Endothelial cell of umbilical vein (primary cell): ENCODE results near the gene DYRK1A. TPM values are rescaled to one million over a fixed set of nuclear protein-coding genes. Genes with fewer than 3 reads are reported as not detected.

ENCODE experiments used
- BruUV-seq: library from RNA; stranded (reverse); fragments of 400-500 nt; replicated peaks from 2 replicates; lab custom pipeline; 2021; lab: Mats Ljungman, UMichigan
- CTCF ChIA-PET: fragments of 300-600, 350-600 bp; sonication (Branson Sonifier 250); formaldehyde crosslinking; loops from one replicate; lab custom pipeline; 2021; ENCODE audit warnings: antibody characterized with exemption, inconsistent platforms; lab: Charles Lee
- POLR2A ChIA-PET: fragments of 300-600, 350-600 bp; sonication (Branson Sonifier 250); formaldehyde crosslinking; loops from one replicate; lab custom pipeline; 2021; ENCODE audit warnings: antibody characterized with exemption, inconsistent platforms; lab: Charles Lee
- DNase-seq: peaks from one replicate; pipeline ENCODE4 v3.0.0-alpha.2; 2011; ENCODE audit warnings: low read depth, low spot score
- FAIRE-seq: peaks from 2 replicates; lab custom pipeline; 2011; peaks lifted over from hg19 to GRCh38; lab: Jason Lieb, UNC
- H2AFZ ChIP-seq: 2 replicates; pipeline ENCODE4 v1.6.0; 2012; ENCODE audit warnings: low read depth, low read length, control low read depth, inconsistent platforms
- H3K27ac ChIP-seq: 2 replicates; pipeline ENCODE4 v1.5.1; 2011; ENCODE audit warnings: low read depth, mild to moderate bottlenecking, control low read depth, low read length, moderate library complexity; ENCODE audit not compliant: insufficient read depth
- H3K27me3 ChIP-seq, 2 experiments: 2 replicates each; pipeline versions ENCODE4 v1.6.0 to v1.6.1; 2011; ENCODE audit warnings: low read length in 2 of 2, mixed read lengths in 1 of 2; ENCODE audit not compliant: control insufficient read depth in 2 of 2, insufficient read depth in 2 of 2
- H3K36me3 ChIP-seq, 2 experiments: 2 replicates in 1 of 2; 3 replicates in 1 of 2; pipeline ENCODE4 v1.5.1; 2011; ENCODE audit warnings: low read length in 2 of 2, mild to moderate bottlenecking in 1 of 2, moderate library complexity in 1 of 2; ENCODE audit not compliant: control insufficient read depth in 2 of 2, insufficient read depth in 2 of 2; ENCODE audit errors: extremely low read depth in 1 of 2
- H3K4me1 ChIP-seq: 3 replicates; pipeline ENCODE4 v1.5.1; 2011; ENCODE audit warnings: mild to moderate bottlenecking, low read length; ENCODE audit not compliant: control insufficient read depth, insufficient read depth; ENCODE audit errors: extremely low read depth
- H3K4me2 ChIP-seq: 2 replicates; pipeline ENCODE4 v1.6.1; 2011; ENCODE audit warnings: low read length, control low read depth, mixed read lengths; ENCODE audit not compliant: insufficient read depth
- H3K4me3 ChIP-seq, 3 experiments: fragments of 200-600 bp in 1 of 3; sonication (generic), shearing (Covaris generic) in 1 of 3; replicated peaks in 1 of 3; 2 replicates each; pipeline ENCODE4 v1.5.1; 2011 to 2016; ENCODE audit warnings: control low read depth in 3 of 3, low read length in 3 of 3, mild to moderate bottlenecking in 2 of 3, inconsistent platforms in 1 of 3, low read depth in 1 of 3, moderate library complexity in 1 of 3; ENCODE audit not compliant: insufficient read depth in 1 of 3
- H3K79me2 ChIP-seq: 2 replicates; pipeline ENCODE4 v1.6.0; 2012; ENCODE audit warnings: low read length, inconsistent platforms; ENCODE audit not compliant: control insufficient read depth, insufficient read depth
- H3K9ac ChIP-seq: replicated peaks from 2 replicates; pipeline ENCODE3; 2011; ENCODE audit warnings: low read length, control low read depth; ENCODE audit not compliant: insufficient read depth; ENCODE audit errors: extremely low read depth
- H3K9me1 ChIP-seq: replicated peaks from 3 replicates; pipeline ENCODE4 v1.6.0; 2011; ENCODE audit warnings: mild to moderate bottlenecking, low read length; ENCODE audit not compliant: control insufficient read depth, insufficient read depth; ENCODE audit errors: extremely low read depth
- H3K9me3 ChIP-seq: replicated peaks from 2 replicates; pipeline ENCODE4 v1.5.1; 2012; ENCODE audit warnings: low read length, inconsistent platforms; ENCODE audit not compliant: control insufficient read depth, insufficient read depth
- H4K20me1 ChIP-seq: replicated peaks from 2 replicates; pipeline ENCODE3; 2011; ENCODE audit warnings: mild to moderate bottlenecking, low read length; ENCODE audit not compliant: control insufficient read depth, insufficient read depth; ENCODE audit errors: extremely low read depth
- EZH2 ChIP-seq: IDR thresholded peaks from 2 replicates; pipeline ENCODE4 v1.6.1; 2012; ENCODE audit warnings: borderline replicate concordance, low read depth, mild to moderate bottlenecking, moderate library complexity, low read length, inconsistent platforms; ENCODE audit not compliant: severe bottlenecking
- FOS ChIP-seq: IDR thresholded peaks from 2 replicates; pipeline ENCODE4 v1.6.1; 2011; ENCODE audit warnings: mild to moderate bottlenecking, low read length, moderate library complexity, borderline replicate concordance; ENCODE audit not compliant: insufficient read depth
- GATA2 ChIP-seq: IDR thresholded peaks from 2 replicates; pipeline ENCODE4 v1.7.0; 2011; ENCODE audit warnings: low read depth, mild to moderate bottlenecking, moderate library complexity, mixed read lengths, low read length; ENCODE audit not compliant: insufficient read length, insufficient read depth
- JUN ChIP-seq: IDR thresholded peaks from 2 replicates; pipeline ENCODE4 v1.6.1; 2011; ENCODE audit warnings: borderline replicate concordance, low read depth; ENCODE audit not compliant: insufficient read length, insufficient read depth
- MYC ChIP-seq: IDR thresholded peaks from one replicate; pipeline ENCODE4 v1.6.1; 2011; ENCODE audit warnings: mild to moderate bottlenecking, low read depth, low read length
- POLR2A ChIP-seq: IDR thresholded peaks from 2 replicates; pipeline ENCODE4 v1.6.1; 2012; ENCODE audit warnings: low read depth, mild to moderate bottlenecking, control low read depth, low read length
- POLR2AphosphoS5 ChIP-seq: IDR thresholded peaks from 2 replicates; pipeline ENCODE4 v1.6.1; 2012; ENCODE audit warnings: low read depth, mild to moderate bottlenecking, control low read depth, low read length, moderate library complexity; ENCODE audit not compliant: insufficient read depth
- dilution Hi-C: fragments of 300-500 bp; cut with MboI; formaldehyde crosslinking; loops from one replicate; pipeline ENCODE4 v1.15.0; 2019; ENCODE audit warnings: low sequenced_read_pairs; ENCODE audit not compliant: extremely low pct_ligation_motif_present
- intact Hi-C: fragments of 100-400 bp; cut with micrococcal nuclease; formaldehyde crosslinking; loops from one replicate; pipeline ENCODE4 v1.10.0; 2022
- polyA plus RNA-seq, 4 experiments: library from polyadenylated mRNA; depleted of rRNA in 3 of 4; stranded (reverse) in 3 of 4; unstranded in 1 of 4; fragments of >200 nt; gene quantifications; 2 replicates each; pipeline versions ENCODE4 v1.2.1 to v1.2.3, GENCODE V29; 2011 to 2012; ENCODE audit warnings: missing spikeins in 1 of 4
- total RNA-seq: library from RNA; stranded (reverse); gene quantifications from 2 replicates; pipeline ENCODE4 v1.2.3, GENCODE V29; 2021
- TF ChIP-seq, protein P1 (sequence below): IDR thresholded peaks from 2 replicates; pipeline ENCODE4 v1.6.1; 2011; ENCODE audit not compliant: insufficient read depth, insufficient read length
- TF ChIP-seq, protein P2 (sequence below), 2 donors: IDR thresholded peaks; 1 replicate in 1 of 2; 2 replicates in 1 of 2; pipeline ENCODE4 v1.5.1; 2011; ENCODE audit warnings: low read length in 2 of 2, mild to moderate bottlenecking in 2 of 2, moderate library complexity in 2 of 2, control low read depth in 1 of 2, inconsistent platforms in 1 of 2, low read depth in 1 of 2; ENCODE audit not compliant: insufficient read depth in 1 of 2; ENCODE audit errors: extremely low read depth in 1 of 2

The DYRK1A gene
- total and polyA plus RNA-seq, 2 donors (not counting 3 experiments of a cell fraction or from before 2014, with no cell fraction given), result 51.8 to 53.7 TPM

DNA sequence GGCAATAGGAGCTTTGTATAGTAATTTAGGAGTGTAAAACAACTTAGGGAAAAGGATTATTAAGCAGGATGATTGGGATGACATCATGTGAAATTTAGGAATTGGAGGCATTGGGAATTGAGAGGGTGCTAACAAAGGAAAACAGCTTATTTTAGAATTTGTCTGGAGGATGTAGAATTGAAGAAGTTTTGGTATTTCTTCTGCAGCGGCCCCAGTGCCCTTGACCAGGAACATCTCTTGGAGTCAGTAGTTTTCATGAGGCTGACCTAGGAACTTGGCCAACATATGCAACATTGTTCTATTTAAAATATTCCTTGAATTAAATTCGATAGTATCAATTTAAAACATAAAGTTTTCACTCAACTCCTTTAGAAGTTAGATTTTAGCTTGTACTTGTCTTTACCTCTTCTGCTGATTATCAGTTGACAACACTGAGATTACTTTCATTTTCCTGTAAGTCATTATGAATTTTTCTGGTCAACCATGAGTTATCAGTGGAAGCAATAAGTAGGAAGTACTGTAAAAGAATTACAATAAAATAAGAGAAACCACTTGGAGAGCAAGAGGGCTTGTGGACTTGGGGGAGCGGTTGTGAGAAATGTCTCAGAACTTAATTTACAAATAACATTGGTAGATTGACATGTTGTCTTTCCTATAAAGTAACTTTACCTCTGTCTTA lies 52.8 kb downstream of the DYRK1A start:
- ChIA-PET POLR2A (no interaction called here), CTCF (interaction anchor here (1.0 to 1.3 kb wide), 2 partner anchors 23 to 199 kb away, joined by 3 read pairs; no protein-coding TSS in a partner anchor)
- Histone ChIP-seq H3K79me2 (peaks cover 94% of the 10 kb centered on the region), H3K9me3 (no peaks in the 10 kb centered on the region), H3K9me1 (no peaks in the 10 kb centered on the region), H3K27me3 (no peaks in the 10 kb centered on the region), H2AFZ (no peak overlapping the region), H3K4me2 (no peak overlapping the region), H3K9ac (no peak overlapping the region), H3K36me3 (peaks cover 0 to 2% of the 10 kb centered on the region in 2 experiments), H3K4me1 (peaks cover 5% of the 10 kb centered on the region), H4K20me1 (peaks cover 12% of the 10 kb centered on the region), H3K4me3 (no peak overlapping the region), H3K27ac (no peak overlapping the region)
- no TSS peak for BruUV-seq
- DNase-seq, result no peak
- intact Hi-C loops (no loop called here), dilution Hi-C loops (no loop called here)
- no peak for TF ChIP-seq EZH2
- no peak for FAIRE-seq

DNA sequence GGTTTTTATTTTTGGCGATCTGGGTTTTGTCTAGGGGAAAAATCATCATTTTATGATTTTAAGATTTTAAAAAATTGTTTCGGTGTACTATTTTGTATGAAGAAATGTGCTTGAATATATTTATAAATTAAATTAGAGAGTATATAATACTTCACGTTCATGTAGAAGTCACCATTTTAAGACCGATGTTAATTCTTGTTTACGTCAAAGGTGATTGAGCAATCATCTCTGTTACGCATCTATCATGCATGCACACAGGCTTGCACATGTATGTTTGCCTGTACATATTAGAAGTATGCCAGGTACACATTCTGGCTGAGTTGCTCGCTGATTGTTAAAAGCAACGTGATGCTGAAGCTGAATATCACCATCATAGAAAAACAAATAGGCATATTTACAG lies 54.7 kb downstream of the DYRK1A start:
- Histone ChIP-seq H3K4me3 (no peak overlapping the region), H3K79me2 (peaks cover 89% of the 10 kb centered on the region), H3K4me1 (peaks cover 14% of the 10 kb centered on the region), H2AFZ (no peak overlapping the region), H3K36me3 (peaks cover 0 to 6% of the 10 kb centered on the region in 2 experiments), H3K9ac (no peak overlapping the region), H3K4me2 (no peak overlapping the region), H3K9me1 (no peaks in the 10 kb centered on the region), H3K27ac (no peak overlapping the region), H3K9me3 (no peaks in the 10 kb centered on the region), H4K20me1 (peaks cover 7% of the 10 kb centered on the region), H3K27me3 (no peaks in the 10 kb centered on the region)
- no TSS peak for BruUV-seq
- intact Hi-C loops, result no loop called here
- ChIA-PET POLR2A (no interaction called here), CTCF (interaction anchor here (1.2 kb wide), 1 partner anchor 42 kb away, joined by 3 read pairs; no protein-coding TSS in a partner anchor)
- TF ChIP-seq POLR2A, result no peak
- TF ChIP-seq EZH2, result no peak
- no peak for TF ChIP-seq MYC
- no peak for TF ChIP-seq POLR2AphosphoS5
- no peak for TF ChIP-seq FOS
- TF ChIP-seq, protein P1, sequence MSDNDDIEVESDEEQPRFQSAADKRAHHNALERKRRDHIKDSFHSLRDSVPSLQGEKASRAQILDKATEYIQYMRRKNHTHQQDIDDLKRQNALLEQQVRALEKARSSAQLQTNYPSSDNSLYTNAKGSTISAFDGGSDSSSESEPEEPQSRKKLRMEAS, result no peak
- no peak for TF ChIP-seq JUN
- no peak for TF ChIP-seq GATA2
- TF ChIP-seq, protein P2, sequence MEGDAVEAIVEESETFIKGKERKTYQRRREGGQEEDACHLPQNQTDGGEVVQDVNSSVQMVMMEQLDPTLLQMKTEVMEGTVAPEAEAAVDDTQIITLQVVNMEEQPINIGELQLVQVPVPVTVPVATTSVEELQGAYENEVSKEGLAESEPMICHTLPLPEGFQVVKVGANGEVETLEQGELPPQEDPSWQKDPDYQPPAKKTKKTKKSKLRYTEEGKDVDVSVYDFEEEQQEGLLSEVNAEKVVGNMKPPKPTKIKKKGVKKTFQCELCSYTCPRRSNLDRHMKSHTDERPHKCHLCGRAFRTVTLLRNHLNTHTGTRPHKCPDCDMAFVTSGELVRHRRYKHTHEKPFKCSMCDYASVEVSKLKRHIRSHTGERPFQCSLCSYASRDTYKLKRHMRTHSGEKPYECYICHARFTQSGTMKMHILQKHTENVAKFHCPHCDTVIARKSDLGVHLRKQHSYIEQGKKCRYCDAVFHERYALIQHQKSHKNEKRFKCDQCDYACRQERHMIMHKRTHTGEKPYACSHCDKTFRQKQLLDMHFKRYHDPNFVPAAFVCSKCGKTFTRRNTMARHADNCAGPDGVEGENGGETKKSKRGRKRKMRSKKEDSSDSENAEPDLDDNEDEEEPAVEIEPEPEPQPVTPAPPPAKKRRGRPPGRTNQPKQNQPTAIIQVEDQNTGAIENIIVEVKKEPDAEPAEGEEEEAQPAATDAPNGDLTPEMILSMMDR (IDR thresholded peaks at IDR 0.05; ENCODE audit: extremely low read depth in 1 of 2, insufficient read depth in 1 of 2, low read depth in 1 of 2, low read length in 2 of 2), result no peak
- DNase-seq (no peak), FAIRE-seq (no peak)
- dilution Hi-C loops, result no loop called here
